HG03460 (cell line): ENCODE data around the gene PSG4.
"Not testable (repeated sequence)": the region's sequence is repeated elsewhere in the genome, so short reads cannot be mapped to it uniquely, and the experiment has no call there.

Experiments used
- ATAC-seq: cut with Tn5 transposase; IDR thresholded peaks from one replicate; pipeline ENCODE4 v1.9.1; 2021; ENCODE audit not compliant: unreplicated experiment

The PSG4 gene

DNA sequence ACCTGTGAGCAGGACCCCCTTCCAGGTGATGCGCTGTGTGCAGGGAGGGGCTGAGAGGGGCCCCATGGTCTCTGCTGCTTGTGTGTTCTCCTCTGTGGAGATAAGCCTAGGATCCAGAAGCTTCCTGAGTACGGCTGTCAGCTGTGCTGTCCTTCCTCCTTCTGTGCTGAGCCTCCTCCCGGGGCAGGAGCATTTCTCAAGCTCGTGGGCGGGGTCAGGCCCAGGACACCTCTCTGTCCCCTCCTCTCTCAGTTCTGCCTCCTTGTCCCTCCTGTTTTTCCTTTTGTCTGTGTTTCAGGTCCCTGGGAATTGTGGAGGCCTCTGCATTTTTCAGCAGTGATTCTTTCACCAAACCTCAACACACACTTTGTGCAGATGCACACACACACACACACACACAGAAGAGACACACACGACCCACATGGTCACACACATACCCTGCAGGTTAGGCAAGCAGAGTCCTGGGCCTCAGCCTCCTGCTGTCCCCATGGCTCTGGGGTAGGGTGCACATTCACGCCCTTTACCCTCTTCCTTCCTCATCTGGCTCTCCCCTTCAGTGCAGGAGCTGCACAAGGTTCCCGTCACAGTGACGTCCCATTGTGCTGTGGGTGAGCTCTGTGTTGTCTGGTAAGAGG, at the start of gene PSG4:
Gene PSG4, minus strand, starts transcription at position 168 of the 635 bp plus-strand sequence. Its CDS starts 102 bp downstream, at position 66.
- not testable (repeated sequence) for ATAC-seq

DNA sequence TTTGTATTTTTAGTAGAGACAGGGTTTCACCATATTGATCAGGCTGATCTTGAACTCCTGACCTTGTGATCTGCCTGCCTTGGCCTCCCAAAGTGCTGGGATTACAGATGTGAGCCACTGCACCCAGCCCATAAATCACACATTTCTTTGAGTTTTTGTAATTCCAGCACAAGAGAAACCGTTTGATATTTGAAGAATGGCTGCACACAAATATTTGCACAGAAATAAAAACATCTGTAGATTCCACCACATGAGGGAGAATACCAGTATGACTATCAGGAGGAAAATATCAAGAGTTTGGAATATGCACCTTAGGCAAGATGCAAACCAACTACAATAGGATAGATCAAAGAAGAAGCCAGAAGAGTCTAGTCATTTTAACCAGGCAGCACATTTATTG, 46.0 kb upstream of the PSG4 start:
- not testable (repeated sequence) for ATAC-seq

DNA sequence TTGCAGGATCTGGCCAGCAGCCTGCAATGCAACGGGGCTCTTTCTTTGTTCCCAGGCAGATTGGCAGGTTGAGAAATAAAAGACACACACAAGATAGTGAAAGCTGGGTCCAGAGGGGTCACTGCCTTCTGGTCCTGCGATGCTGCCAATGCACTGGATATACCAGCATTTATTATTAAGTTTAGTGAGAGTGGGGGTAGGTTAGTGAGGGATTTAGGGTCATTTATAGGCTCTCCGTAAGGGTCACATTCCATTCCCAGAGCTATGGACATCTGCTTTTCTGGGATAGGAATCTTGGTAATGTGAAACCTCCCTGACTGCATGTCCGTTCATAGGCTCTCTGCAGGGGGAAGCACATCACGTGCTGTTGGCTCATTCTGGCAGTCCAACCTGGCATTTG, 44.9 kb upstream of the PSG4 start:
- not testable (repeated sequence) for ATAC-seq

DNA sequence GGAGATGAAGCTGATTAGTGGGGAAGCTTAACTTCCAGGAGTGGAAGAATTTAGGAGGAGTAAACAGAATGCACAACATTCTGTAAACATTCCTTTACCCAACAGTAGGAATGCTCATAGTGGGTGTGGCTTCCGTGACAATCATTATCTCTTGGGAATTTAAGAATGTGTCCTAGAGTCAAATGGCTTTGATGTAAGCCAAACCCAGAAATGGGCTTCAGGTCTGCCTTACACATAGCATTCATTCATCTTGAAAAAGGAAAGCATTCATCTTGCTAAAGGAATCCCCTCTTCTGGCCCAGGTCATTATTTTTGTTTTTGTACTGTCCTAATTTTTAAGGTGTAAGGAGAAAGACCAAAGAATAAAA, 43.2 kb upstream of the PSG4 start:
- ATAC-seq = not testable (repeated sequence)

DNA sequence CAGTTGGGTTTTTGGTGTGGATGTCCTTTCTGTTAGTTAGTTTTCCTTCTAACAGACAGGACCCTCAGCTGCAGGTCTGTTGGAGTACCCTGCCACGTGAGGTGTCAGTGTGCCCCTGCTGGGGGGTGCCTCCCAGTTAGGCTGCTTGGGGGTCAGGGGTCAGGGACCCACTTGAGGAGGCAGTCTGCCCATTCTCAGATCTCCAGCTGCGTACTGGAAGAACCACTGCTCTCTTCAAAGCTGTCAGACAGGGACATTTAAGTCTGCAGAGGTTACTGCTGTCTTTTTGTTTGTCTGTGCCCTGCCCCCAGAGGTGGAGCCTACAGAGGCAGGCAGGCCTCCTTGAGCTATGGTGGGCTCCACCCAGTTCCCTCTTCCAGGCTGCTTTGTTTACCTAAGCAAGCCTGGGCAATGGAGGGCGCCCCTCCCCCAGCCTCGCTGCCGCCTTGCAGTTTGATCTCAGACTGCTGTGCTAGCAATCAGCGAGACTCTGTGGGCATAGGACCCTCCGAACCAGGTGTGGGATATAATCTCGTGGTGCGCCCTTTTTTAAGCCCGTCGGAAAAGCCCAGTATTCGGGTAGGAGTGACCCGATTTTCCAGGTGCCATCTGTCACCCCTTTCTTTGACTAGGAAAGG, 41.9 kb upstream of the PSG4 start:
- not testable (repeated sequence) for ATAC-seq

DNA sequence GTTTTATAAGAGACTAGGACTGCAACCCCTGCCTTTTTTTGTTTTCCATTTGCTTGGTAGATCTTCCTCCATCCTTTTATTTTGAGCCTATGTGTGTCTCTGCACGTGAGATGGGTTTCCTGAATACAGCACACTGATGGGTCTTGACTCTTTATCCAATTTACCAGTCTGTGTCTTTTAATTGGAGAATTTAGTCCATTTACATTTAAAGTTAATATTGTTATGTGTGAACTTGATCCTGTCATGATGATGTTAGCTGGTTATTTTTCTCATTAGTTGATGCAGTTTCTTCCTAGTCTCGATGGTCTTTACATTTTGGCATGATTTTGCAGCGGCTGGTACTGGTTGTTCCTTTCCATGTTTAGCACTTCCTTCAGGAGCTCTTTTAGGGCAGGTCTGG, 40.4 kb upstream of the PSG4 start:
- ATAC-seq = not testable (repeated sequence)

DNA sequence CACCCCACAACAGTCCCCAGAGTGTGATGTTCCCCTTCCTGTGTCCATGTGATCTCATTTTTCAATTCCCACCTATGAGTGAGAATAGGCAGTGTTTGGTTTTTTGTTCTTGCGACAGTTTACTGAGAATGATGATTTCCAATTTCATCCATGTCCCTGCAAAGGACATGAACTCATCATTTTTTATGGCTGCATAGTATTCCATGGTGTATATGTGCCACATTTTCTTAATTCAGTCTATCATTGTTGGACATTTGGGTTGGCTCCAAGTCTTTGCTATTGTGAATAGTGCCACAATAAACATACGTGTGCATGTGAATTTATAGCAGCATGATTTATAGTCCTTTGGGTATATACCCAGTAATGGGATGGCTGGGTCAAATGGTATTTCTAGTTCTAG, 36.8 kb upstream of the PSG4 start:
- not testable (repeated sequence) for ATAC-seq

DNA sequence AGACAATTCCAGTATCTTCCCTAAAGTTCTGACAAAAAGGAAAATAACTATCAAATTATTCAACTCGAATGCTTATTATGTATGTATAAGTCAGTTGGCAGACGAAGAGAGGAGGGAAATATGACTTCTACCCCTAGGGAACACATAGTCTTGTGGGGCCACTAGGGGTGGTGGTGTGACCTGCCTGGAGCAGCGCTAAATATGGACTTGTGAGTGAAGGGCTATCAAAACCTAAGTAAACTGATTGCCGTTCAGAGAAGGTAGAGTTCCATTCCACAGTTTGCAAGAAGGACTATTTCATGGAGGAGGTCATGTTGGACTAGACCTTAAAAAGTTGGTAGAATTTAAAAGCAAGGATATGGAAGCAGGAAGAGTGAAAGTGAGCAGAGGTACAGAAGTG, 32.8 kb upstream of the PSG4 start:
- ATAC-seq = not testable (repeated sequence)

DNA sequence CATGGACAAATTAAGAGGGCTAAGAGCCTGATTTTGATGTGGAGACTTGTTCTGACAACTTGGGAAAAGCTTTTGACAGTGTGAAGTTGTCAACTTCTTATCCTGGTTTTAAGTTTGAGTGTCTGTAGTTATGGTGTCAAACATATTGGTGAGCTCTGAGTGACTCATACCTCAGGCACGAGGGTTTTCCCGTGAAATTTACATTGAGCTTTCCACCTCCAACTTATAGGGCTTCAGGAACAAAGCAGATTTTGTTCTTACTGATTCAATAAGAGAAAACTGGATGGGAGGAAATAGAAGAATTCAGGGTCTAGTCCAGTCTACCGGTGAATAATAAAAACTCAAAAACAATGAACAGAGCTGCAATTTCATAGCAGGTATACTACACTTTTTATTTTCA, 30.2 kb upstream of the PSG4 start:
- ATAC-seq = not testable (repeated sequence)

DNA sequence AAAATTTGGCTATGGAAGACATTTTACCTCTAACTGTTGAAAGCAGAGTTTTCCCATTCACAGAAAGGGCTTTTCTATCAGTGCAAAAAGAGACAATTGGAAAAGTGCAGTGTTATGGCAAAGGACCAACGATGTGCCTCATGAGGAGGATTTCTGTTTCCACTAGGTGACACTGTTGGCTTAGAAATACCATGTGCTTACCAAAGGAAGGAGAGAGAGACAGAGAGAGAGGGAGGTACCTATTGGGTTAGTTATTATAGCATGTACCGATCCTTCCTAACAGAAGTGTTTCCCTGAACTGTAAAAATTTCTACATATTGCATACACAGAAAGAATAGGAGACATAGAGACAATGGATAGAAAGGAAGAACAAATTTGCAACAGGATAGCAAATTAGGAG, 23.9 kb upstream of the PSG4 start:
- no peak for ATAC-seq

DNA sequence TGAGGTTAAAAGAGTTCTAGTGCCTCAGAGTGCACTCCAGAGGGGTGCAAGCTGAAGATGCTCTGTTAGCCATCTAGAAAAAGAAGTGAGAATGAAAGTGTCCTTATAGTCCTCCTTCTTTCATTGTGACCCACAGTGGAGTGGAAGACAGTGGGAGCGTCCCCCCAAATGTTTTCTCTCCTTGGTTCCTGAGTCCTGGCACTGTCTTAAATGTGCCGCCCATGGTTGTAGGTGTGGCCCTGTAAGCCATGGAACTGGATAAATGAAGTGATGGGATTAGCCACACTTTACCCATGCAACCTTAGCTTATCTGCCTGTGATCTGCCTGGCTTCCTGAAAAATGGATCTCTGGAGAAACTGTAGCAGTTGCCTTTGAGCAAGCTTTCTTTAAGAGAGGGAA, 23.3 kb upstream of the PSG4 start:
- not testable (repeated sequence) for ATAC-seq

DNA sequence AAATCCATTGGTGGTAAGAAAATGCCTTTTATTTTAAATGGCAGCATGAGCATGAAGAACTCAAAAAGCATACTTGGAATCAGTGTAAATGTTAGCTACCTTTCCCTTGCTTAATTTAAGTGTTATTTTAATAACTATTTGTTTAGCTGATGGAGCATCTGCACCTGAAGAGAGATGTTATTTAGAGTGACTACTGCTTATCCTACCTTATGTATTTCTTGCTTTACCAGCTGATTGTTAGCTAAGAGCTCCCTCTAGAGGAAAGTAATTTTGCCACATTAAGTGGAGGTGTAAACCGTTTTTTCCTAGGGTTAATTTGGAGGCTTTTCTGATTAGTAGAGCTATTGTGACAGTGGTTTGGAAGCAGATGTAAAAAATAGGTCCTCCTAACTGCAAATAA, 21.5 kb upstream of the PSG4 start:
- ATAC-seq = not testable (repeated sequence)

DNA sequence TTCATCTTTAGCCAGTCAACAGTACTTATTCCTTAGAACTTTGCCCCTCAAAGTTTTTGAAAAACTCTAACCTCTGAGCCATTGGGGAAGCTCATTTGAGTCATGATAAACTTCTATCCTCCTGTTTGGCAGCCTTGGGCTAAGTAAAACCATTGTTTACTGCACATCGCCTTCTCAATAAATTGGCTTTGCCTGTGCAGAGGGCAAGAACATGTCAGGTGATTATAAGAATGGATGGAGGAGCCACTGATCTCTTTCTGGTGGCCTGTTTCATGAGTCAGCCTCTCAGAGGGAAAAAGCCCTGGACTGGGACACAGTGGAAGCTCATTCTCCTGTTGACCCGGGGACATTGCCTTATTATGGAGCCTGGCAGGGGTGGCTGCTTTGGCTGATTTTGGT, 19.4 kb upstream of the PSG4 start:
- no peak for ATAC-seq

DNA sequence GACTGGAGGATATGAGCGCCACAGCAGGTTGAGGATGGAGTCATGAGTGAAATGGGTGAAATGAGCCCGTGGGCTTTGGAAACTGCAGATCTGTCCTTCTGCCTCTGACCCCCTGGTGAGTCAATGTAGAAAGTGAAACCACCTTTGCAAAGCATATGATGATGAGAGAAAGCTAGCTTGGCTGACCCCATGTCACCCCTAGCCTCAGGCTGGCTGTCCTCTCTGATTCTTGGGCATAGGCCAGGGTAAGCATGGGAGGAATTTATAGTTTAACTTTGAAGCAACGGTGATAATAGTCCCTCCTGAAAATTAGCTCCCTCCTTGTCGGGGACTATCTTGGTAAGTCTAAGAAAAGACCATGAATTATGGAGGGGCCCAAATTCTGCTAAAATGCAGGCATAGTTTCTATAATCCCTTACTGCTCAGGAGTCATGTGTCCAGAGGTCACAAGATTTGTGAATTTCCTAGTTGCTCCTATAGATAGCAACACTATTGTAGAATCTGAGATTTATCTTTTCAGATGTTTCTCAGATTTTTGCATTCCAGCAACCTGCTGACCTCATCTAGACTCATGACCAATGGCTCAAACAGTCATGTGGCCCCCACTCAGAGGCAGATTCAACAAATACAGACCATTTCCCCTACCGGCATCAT, 18.9 kb upstream of the PSG4 start:
- not testable (repeated sequence) for ATAC-seq

DNA sequence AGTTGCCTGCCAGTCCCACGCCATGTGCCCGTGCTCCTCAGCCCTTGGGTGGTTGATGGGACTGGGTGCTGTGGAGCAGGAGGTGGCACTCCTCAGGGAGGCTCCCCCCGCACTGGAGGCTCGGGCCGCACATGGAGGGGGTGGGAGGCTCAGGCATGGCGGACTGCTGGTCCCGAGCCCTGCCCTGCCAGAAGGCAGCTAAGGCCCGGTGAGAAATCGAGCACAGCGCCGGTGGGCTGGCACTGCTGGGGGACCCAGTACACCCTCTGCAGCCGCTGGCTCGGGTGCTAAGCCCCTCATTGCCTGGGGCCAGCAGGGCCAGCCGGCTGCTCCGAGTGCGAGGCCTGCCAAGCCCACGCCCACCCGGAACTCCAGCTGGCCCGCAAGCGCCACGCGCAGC, 16.5 kb upstream of the PSG4 start:
- not testable (repeated sequence) for ATAC-seq

DNA sequence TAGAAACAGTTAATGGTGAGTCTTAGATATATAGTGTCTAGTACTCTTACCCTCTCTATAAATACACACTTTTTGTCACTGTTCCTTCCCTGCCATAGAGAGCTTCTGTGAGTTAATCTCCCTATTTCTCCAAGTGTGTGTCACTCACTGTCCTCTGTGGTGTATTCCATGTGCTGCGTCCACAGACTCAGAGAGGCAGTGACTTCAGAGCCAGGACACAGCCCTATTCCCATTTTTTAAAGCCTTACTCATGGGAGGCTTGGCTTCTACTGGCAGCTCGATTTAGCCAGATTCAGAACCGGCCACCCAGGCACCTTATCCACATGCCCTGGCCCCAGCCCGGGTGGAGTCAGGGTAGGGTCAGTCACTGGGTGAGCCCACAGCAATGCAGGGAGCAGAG, 13.7 kb upstream of the PSG4 start:
- not testable (repeated sequence) for ATAC-seq

DNA sequence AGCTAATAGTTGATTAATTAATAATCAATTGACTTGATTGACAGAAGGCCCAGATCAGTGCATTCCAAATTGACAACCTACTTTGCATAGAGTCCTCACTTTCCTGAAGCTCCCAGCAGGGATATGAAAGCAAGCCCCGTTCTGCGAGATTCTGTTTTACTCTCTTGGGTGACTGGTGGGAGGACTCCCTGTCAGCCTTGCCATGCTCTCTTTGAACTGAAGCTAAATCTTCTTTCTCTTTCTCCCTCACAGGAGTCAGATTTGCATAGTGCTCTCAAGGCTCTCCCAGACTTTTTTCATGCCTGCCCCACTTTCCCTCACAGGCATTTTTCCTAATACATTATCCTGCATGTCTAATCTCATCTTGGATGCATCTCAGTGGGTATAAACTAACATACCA, 10.4 kb upstream of the PSG4 start:
- ATAC-seq = not testable (repeated sequence)

DNA sequence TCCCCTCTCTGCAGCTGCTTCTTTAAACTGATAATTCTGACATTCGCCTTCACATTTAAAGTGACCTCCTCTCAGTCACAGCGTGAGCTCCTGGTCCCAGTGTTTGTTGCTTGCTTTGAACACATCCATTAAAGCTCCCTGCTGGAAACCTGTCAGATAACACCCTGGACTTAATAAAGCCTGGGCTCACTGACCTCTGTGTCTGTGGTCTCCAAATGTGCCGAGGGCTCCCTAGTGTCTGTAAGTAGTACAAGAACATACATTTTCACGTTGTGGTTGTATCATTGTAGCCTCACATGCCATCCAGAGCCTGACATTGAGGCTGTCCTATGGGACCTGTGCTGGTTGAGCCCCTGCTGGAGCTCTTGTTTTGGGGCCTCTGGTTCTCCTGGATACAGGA, 2.6 kb upstream of the PSG4 start:
- ATAC-seq = no peak

DNA sequence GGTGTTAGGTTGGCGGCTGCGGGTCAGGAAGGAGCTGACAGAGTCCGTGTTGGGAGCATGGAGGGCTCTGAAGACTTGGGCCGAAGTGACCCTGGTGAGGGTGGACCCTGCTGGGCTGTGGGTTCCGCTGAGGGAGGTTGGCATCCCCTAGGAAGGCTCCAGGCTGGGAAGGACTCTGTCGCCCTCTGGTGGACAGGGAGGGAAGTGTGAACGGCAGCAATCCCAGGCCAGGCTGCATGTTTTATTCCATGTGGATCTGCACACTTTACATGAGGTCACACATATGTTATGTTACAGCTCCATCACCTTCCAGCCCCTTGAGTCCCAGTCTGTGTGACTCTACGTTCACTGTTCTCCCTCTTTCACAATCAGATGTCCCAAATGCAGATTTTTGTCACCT, 1.7 kb upstream of the PSG4 start:
- not testable (repeated sequence) for ATAC-seq

DNA sequence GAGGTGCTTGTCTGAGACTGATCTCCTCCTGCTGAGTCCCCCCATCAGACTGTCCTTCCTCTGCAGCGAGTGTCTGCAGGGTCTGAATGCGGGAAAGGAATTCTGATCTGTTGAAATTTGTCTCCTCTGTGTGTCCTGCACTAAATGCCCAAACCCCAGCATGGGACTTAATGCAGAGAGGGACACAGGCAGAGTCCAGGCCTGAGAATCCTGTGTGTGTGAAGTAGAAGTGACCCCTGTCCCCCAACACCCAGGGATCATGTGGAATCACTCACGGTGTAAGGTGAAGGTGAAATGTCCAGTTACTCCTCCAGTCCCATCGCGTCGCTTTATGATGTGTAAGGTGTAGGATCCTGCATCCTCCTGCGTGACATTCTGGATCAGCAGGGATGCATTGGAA, 1.8 kb downstream of the PSG4 start:
- ATAC-seq = not testable (repeated sequence)

DNA sequence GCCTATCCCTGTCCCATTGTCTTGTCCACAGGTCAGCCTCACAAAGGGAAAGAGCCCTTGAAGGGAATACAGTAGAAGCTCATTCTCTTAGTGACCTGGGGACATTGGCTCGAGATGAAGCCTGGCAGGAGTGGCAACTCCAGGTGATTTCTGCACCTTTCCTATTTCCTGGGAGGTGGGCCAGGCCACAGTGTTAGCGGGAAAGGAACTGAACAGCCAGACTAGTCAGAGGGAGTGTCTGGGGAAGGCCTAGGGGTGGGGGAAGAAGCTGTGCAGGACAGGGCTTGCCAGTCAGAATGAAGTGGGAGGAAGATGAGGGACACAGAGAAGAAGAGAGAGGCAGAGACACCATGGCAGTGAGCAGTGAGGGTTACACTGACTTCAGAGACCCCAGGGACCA, 3.5 kb downstream of the PSG4 start:
- ATAC-seq = not testable (repeated sequence)

DNA sequence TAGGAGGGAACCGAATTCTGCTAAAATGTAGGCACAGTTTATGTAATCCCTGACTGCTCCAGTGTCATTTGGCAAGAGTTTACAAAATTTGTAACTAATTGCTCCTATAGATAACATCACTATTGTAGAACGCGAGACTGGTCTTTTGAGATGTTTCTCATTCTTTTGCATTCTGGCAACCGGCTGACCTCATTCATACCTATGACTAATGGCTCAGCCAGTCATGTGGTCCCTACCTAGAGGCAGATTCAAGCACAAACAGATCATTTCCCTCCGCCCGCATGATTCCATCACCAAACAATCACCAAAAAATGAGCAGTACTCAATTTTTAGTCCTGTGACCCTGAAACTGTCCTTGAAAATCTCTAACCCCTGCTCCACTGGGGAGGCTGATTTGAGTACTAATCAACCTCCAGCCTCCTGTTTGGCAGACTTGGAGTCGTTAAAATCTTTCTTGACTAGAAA, 4.1 kb downstream of the PSG4 start:
- ATAC-seq = not testable (repeated sequence)
